Urinary bladder (tissue), 4 donors: ENCODE results near the gene CGB1. TPM values are rescaled to one million over a fixed set of nuclear protein-coding genes. Genes with fewer than 3 reads are reported as not detected.
"Not testable (repeated sequence)": the region's sequence is repeated elsewhere in the genome, so short reads cannot be mapped to it uniquely, and the experiment has no call there.

Source experiments
- DNase-seq: peaks from one replicate; pipeline ENCODE4 v3.0.0-alpha.2; 2015; ENCODE audit errors: extremely low spot score
- H3K27ac ChIP-seq: one replicate; pipeline ENCODE4 v1.5.1; 2013; ENCODE audit warnings: low read depth, mild to moderate bottlenecking, moderate library complexity
- H3K36me3 ChIP-seq: one replicate; pipeline ENCODE4 v1.6.1; 2013; ENCODE audit warnings: mild to moderate bottlenecking, moderate library complexity; ENCODE audit not compliant: insufficient read depth
- H3K4me1 ChIP-seq: one replicate; pipeline ENCODE4 v1.6.1; 2013; ENCODE audit warnings: mild to moderate bottlenecking, moderate library complexity; ENCODE audit not compliant: insufficient read depth
- H3K4me3 ChIP-seq: one replicate; pipeline ENCODE4 v1.5.1; 2013; ENCODE audit warnings: low read depth, low read length
- WGBS: extraction: QIAGEN DNeasy Blood & Tissue Kit; methylation state at CpG from one replicate; pipeline ENCODE4 v1.1.7; 2013; 5-methylcytosine and 5-hydroxymethylcytosine counted together
- polyA plus RNA-seq: library from polyadenylated mRNA; stranded (reverse); fragments of 200-250 nt; gene quantifications from one replicate; pipeline ENCODE4 v1.2.3, GENCODE V29; 2013
- total RNA-seq: library from RNA; depleted of rRNA; stranded (reverse); fragments of >200 nt; gene quantifications from one replicate; pipeline ENCODE4 v1.2.3, GENCODE V29; 2014
- donor health status: healthy with polysubstance abuse.
- donor health status: healthy.

Gene CGB1
- total and polyA plus RNA-seq, 2 donors = not detected

DNA sequence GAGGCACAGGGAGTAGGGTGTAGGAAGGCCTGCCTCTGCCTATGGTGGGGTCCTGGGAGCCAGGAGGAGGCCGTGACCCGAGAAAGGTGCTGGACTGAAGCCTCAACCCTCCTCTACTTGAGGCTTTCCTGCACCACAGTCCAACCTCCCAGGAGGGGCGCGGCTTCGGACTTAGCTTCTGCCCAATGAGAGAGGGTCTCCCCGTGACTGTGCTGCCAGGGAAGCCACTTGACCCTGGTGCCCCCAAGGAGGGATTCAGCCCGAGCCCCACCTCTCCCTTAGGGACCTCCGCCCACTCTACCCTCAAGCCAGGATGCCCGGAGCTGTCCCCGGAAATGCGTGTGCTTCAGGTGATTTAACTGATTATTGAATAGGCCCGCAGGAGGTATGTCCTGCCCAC is 12.3 kb upstream of the CGB1 start, which contains the start of gene CGB8:
Gene CGB8 (minus strand): TSS at position 101 of the 400 bp plus-strand sequence. CDS start 372 bp downstream, outside the sequence.
- H3K27ac ChIP-seq, DNase-seq, H3K36me3 ChIP-seq, H3K4me3 ChIP-seq, H3K4me1 ChIP-seq: not testable (repeated sequence)
- WGBS = 64% methylated on average over 10 of the region's 12 CpGs

- H3K4me3 ChIP-seq, H3K27ac ChIP-seq, DNase-seq, H3K4me1 ChIP-seq, H3K36me3 ChIP-seq: not testable (repeated sequence)
- 64% methylated on average over 15 of the region's 15 CpGs for WGBS
Measured at GRCh38 chr19:49043548-49043947, 6.9 kb upstream of the CGB1 start, which contains the start of gene CGB5. CGB5 (plus strand) TSS chr19:49043848; CDS start chr19:49044210, 362 bp downstream.

GRCh38 chr19:49042666-49043065 is 6.0 kb upstream of the CGB1 start:
- not testable (repeated sequence) for H3K4me1 ChIP-seq
- 88% methylated on average over 3 of the region's 4 CpGs for WGBS

GRCh38 chr19:49042177-49042576 is 5.5 kb upstream of the CGB1 start:
- Histone ChIP-seq H3K36me3 (no peaks in the 10 kb centered on the region), H3K4me1 (no peaks in the 10 kb centered on the region), H3K4me3 (no peak overlapping the region), H3K27ac (no peak overlapping the region)
- no peak for DNase-seq
- WGBS = 74% methylated on average over 17 of the region's 17 CpGs

More at GRCh38 chr19:49042666-49043065, 6.0 kb upstream of the CGB1 start:
- H3K36me3 ChIP-seq, H3K4me3 ChIP-seq, DNase-seq, H3K27ac ChIP-seq: not testable (repeated sequence)

- H3K36me3 ChIP-seq, H3K4me1 ChIP-seq, H3K27ac ChIP-seq, H3K4me3 ChIP-seq, DNase-seq: not testable (repeated sequence)
- 67% methylated on average over 8 of the region's 9 CpGs for WGBS
Measured at GRCh38 chr19:49039736-49040135, 3.0 kb upstream of the CGB1 start.

DNA sequence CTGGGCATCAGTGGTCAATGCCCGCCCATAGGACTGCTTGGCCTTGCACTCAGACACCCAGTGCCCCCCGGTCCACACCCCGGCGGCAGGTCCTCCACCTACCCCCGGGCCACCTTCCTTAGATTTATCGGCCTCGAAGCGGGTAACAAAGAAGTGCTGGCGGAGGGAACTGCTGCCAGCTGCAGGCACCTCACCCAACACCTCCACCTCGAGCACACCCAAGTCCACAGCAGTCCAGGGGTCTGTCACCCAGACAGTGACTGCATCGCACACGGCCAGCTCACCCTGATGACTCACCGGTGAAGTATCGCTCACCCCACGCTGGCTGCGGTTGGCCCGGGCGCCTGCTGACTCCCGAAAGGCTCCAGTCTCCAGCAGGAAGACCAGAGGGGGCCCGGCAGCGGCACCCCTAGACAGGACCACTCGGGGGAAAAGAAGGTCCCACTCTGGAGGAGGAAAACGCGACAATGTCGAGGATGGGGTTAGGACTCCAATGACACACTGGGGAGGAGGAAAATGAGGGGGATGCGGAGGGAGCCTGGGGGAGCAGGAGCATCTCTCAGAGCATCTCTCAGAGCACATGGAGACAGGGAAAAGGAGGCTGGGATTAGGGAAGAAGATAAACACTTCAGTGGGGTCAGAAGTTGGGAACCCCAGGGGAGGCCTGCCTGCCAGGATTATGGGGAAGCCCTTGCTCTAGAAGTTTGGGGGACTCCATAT is 2.0 kb upstream of the CGB1 start:
- H3K36me3 ChIP-seq, H3K27ac ChIP-seq, H3K4me1 ChIP-seq, H3K4me3 ChIP-seq, DNase-seq: not testable (repeated sequence)
- 84% methylated on average over 26 of the region's 26 CpGs for WGBS

DNA sequence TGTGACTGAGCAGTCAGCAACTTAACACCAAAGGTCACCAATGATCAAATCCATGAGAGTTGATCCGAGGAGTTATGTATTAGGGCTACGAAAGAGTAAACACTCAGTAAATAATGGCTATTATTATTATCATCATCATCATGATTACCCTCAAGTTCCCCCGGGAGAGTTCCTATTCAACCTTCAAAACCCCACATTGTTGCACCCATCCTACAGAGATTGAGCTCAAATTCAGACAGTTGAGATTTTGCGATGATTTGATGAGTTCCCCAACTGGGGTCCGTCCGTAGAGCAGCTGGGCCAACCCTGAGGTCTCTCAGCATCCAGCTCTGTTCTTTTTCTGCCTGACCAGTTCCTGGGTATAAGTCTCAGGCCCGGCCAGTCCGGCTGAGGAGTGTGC is 1.4 kb upstream of the CGB1 start:
- H3K4me3 ChIP-seq, DNase-seq, H3K36me3 ChIP-seq, H3K4me1 ChIP-seq, H3K27ac ChIP-seq: not testable (repeated sequence)
- 87% methylated on average over 8 of the region's 8 CpGs for WGBS

DNA sequence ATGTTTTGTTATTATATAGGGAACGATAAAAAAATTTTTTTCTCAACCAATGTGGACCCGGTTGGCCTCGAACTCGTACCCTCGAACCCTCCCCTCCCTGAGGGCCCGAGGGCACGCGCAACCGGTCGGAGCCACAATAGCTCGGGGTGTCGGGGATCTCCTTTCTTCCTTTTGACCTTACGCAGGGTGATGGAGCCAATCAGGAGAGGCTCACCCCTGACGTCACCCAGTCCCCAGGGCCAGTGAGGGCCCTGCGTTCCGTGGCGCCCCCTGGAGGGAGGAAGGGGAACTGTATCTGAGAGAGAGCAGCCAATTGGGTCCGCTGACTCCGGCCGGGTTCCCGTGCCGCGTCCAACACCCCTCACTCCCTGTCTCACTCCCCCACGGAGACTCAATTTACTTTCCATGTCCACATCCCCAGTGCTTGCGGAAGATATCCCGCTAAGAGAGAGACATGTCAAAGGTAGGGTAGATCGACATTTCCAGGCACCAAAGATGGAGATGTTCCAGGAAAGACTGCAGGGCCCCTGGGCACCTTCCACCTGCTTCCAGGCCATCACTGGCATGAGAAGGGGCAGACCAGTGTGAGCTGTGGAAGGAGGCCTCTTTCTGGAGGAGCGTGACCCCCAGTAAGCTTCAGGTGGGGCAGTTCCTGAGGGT is 4.9 kb downstream of the CGB1 start, which contains the start of gene CGB2:
Gene CGB2 (plus strand): TSS at position 249 of the 660 bp plus-strand sequence. CDS start 206 bp downstream, at position 455.
- not testable (repeated sequence) for H3K36me3 ChIP-seq, H3K27ac ChIP-seq, DNase-seq, H3K4me1 ChIP-seq, H3K4me3 ChIP-seq
- 32% methylated on average over 28 of the region's 28 CpGs for WGBS

- H3K27ac ChIP-seq, H3K4me3 ChIP-seq, H3K36me3 ChIP-seq, H3K4me1 ChIP-seq, DNase-seq: not testable (repeated sequence)
- 91% methylated on average over 6 of the region's 8 CpGs for WGBS
Measured at GRCh38 chr19:49030323-49030722, 6.4 kb downstream of the CGB1 start.

DNA sequence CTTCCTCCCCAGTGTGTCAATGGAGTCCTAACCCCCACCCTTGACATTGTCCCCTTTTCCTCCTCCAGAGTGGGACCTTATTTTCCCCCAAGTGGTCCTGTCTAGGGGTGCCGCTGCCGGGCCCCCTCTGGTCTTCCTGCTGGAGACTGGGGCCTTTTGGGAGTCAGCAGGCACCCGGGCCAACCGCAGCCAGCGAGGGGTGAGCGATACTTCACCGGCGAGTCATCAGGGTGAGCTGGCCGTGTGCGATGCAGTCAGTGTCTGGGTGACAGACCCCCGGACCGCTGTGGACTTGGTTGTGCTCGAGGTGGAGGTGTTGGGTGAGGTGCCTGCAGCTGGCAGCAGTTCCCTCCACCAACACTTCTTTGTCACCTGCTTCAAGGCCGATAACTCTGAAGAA is 6.9 kb downstream of the CGB1 start:
- H3K4me3 ChIP-seq, H3K36me3 ChIP-seq, H3K27ac ChIP-seq, DNase-seq, H3K4me1 ChIP-seq: not testable (repeated sequence)
- 83% methylated on average over 14 of the region's 14 CpGs for WGBS

DNA sequence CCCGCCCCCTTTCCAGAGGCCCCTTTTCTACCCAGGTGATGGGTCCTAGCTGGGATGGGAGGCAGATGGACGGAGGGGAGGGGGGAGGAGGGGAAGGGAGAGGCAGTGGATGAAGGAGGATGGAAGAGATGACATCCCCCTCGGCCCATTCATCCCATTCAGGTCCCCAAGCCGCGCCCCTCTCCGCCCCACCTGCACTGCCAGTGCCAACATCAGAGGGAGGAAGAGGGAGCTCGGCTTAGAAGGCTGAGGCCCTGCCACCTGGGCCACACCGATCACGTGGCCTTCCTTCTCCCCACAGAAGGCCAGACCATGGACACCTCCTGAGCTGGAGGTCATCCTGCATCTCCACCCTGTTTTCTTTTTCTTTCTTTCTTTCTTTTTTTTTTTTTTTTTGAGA is 8.0 kb downstream of the CGB1 start:
- H3K27ac ChIP-seq, DNase-seq, H3K4me3 ChIP-seq, H3K36me3 ChIP-seq, H3K4me1 ChIP-seq: not testable (repeated sequence)
- WGBS = 74% methylated on average over 9 of the region's 9 CpGs

GRCh38 chr19:49025599-49025998 is 11.1 kb downstream of the CGB1 start:
- DNase-seq, H3K4me3 ChIP-seq, H3K27ac ChIP-seq, H3K4me1 ChIP-seq, H3K36me3 ChIP-seq: not testable (repeated sequence)
- WGBS = 75% methylated on average over 23 of the region's 23 CpGs

DNA sequence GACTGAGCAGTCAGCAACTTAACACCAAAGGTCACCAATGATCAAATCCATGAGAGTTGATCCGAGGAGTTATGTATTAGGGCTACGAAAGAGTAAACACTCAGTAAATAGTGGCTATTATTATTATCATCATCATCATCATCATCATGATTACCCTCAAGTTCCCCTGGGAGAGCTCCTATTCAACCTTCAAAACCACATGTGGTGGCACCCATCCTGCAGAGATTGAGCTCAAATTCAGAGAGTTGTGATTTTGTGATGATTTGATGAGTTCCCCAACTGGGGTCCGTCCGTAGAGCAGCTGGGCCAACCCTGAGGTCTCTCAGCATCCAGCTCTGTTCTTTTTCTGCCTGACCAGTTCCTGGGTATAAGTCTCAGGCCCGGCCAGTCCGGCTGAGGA is 11.6 kb downstream of the CGB1 start:
- H3K36me3 ChIP-seq, H3K4me1 ChIP-seq, H3K4me3 ChIP-seq, DNase-seq, H3K27ac ChIP-seq: not testable (repeated sequence)
- WGBS = 89% methylated on average over 4 of the region's 6 CpGs

DNA sequence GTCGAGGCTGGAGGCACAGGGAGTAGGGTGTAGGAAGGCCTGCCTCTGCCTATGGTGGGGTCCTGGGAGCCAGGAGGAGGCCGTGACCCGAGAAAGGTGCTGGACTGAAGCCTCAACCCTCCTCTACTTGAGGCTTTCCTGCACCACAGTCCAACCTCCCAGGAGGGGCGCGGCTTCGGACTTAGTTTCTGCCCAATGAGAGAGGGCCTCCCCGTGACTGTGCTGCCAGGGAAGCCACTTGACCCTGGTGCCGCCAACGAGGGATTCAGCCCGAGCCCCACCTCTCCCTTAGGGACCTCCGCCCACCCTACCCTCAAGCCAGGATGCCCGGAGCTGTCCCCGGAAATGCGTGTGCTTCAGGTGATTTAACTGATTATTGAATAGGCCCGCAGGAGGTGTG is 12.5 kb downstream of the CGB1 start, which contains the start of gene CGB3:
Gene CGB3 (minus strand): TSS at position 101 of the 400 bp plus-strand sequence. CDS start 362 bp downstream, outside the sequence.
- WGBS = 63% methylated on average over 11 of the region's 15 CpGs
- H3K4me1 ChIP-seq = not testable (repeated sequence)

More for the DNA sequence above, 12.5 kb downstream of the CGB1 start, which contains the start of gene CGB3:
- not testable (repeated sequence) for H3K27ac ChIP-seq, H3K4me3 ChIP-seq, DNase-seq, H3K36me3 ChIP-seq
